ENCODE results near the gene ZNF609. TPM values are rescaled to one million over a fixed set of nuclear protein-coding genes. Genes with fewer than 3 reads are reported as not detected.

The ZNF609 gene
- total RNA-seq, 6 experiments from 2014 or later: 19.7 to 22.1 (median 20.4) TPM

DNA sequence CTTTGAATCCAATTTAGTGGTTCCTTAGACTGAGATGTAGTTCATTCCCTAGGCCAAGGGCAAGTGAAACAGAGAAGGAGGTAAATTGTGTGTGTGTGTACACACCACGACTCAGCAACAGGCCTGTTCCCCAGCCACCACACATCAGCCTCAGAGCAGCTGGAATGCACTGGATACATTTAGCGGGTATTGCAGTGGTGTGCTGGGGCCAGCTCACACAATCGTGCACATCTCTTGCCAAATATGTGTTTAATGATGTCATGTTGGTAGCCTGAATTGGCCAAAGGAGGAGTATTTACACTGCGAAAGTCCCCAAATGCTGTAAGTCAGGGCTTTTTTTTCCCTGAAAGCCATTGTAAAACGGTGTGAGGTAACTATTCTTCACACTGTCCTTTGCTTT lies 232.8 kb downstream of the ZNF609 start:
- Mint-ChIP-seq H3K4me1 (ENCODE audit: low read depth) (peaks cover 32% of the 10 kb centered on the region), H3K27me3 (ENCODE audit: insufficient read depth) (no peaks in the 10 kb centered on the region; the same call in none of the 2 replicates), H3K36me3 (ENCODE audit: low read depth) (peaks cover 12% of the 10 kb centered on the region), H3K27ac (peak overlapping the region; percentile 78), H3K9me3 (no peaks in the 10 kb centered on the region), H3K4me3 (0 out of 2 replicates have a peak overlapping the region, but pooled peaks have one; percentile 41)
- TF ChIP-seq, protein P1, sequence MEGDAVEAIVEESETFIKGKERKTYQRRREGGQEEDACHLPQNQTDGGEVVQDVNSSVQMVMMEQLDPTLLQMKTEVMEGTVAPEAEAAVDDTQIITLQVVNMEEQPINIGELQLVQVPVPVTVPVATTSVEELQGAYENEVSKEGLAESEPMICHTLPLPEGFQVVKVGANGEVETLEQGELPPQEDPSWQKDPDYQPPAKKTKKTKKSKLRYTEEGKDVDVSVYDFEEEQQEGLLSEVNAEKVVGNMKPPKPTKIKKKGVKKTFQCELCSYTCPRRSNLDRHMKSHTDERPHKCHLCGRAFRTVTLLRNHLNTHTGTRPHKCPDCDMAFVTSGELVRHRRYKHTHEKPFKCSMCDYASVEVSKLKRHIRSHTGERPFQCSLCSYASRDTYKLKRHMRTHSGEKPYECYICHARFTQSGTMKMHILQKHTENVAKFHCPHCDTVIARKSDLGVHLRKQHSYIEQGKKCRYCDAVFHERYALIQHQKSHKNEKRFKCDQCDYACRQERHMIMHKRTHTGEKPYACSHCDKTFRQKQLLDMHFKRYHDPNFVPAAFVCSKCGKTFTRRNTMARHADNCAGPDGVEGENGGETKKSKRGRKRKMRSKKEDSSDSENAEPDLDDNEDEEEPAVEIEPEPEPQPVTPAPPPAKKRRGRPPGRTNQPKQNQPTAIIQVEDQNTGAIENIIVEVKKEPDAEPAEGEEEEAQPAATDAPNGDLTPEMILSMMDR (IDR thresholded peaks at IDR 0.05): no peak
- peak; percentile 85 for DNase-seq

DNA sequence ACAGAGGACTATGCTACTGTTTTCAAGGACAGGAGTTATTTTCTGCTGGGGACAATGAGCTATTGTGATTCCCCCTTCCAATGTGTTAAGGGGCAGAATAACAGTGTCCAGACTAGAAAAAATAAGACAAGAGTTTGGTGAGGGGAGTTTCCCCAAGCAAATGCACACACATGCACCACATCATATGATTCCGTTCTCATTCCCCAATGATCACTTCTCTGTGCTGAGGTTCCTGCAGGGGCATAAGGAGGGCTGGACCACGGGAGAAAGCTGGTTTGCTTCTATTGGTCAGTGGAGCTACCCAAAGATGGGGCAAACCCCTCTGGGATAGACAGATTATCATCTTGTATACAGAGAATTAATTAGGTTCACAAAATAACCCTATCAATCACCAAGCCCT lies 234.4 kb downstream of the ZNF609 start:
- TF ChIP-seq, protein P1 (IDR thresholded peaks at IDR 0.05): no peak
- no peak overlapping the region for H3K27ac Mint-ChIP-seq
- H3K36me3 Mint-ChIP-seq (ENCODE audit: low read depth): peaks cover 12% of the 10 kb centered on the region
- DNase-seq: no peak
- H3K4me3 Mint-ChIP-seq: no peak overlapping the region
- H3K4me1 Mint-ChIP-seq (ENCODE audit: low read depth): peaks cover 49% of the 10 kb centered on the region
- no peaks in the 10 kb centered on the region; the same call in none of the 2 replicates for H3K27me3 Mint-ChIP-seq (ENCODE audit: insufficient read depth)
- H3K9me3 Mint-ChIP-seq: no peaks in the 10 kb centered on the region

DNA sequence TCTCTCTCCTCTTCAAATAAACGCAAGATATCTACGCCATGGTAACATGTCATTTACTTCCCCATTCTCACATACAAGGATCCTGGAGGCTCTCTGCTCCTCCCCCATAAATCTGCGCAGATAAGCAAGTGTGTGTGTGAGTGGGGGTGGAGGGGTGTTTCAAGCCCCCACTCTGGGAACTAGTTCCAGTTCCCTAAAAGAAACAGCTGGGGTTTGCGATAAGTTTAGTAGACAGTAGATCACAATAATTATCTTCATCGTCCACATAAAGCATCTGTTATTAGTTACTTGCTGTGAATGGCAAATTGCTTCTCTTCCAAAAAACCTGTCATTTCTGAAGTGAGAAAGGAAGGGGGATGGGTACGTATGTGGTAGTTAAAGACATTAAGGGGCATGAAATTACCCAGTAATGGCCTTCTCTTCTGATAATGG lies 235.2 kb downstream of the ZNF609 start:
- Mint-ChIP-seq H3K9me3 (no peaks in the 10 kb centered on the region), H3K4me3 (no peak overlapping the region; the same call in 1 of the 2 replicates), H3K4me1 (ENCODE audit: low read depth) (peaks cover 57% of the 10 kb centered on the region), H3K36me3 (ENCODE audit: low read depth) (peaks cover 17% of the 10 kb centered on the region), H3K27ac (peak overlapping the region; percentile 36; the same call in 1 of the 2 replicates), H3K27me3 (ENCODE audit: insufficient read depth) (no peaks in the 10 kb centered on the region; the same call in none of the 2 replicates)
- no peak for DNase-seq
- TF ChIP-seq, protein P1 (IDR thresholded peaks at IDR 0.05): no peak

DNA sequence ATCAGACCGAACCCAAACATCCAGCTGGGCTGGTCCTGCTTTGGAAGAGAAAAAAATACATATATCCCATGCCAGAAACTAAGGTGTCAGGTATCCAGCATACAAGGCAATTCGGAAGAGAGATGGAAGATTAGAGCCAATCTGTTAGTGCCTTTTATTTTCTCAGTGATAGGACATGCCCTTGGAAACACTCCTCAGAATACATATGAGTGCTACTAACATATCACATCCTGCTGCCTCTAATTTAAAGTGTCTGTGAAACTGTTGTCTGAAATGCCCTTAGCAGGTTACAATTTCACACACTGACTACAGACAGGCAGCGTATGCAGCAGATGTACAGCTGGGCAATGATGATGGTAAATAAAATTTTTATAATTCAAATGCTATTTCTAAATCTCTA lies 236.1 kb downstream of the ZNF609 start:
- Mint-ChIP-seq H3K4me3 (no peak overlapping the region), H3K27me3 (ENCODE audit: insufficient read depth) (no peaks in the 10 kb centered on the region; the same call in none of the 2 replicates), H3K36me3 (ENCODE audit: low read depth) (peaks cover 14% of the 10 kb centered on the region), H3K9me3 (no peaks in the 10 kb centered on the region), H3K27ac (no peak overlapping the region), H3K4me1 (ENCODE audit: low read depth) (peaks cover 66% of the 10 kb centered on the region)
- TF ChIP-seq, protein P1 (IDR thresholded peaks at IDR 0.05): no peak
- DNase-seq: no peak

DNA sequence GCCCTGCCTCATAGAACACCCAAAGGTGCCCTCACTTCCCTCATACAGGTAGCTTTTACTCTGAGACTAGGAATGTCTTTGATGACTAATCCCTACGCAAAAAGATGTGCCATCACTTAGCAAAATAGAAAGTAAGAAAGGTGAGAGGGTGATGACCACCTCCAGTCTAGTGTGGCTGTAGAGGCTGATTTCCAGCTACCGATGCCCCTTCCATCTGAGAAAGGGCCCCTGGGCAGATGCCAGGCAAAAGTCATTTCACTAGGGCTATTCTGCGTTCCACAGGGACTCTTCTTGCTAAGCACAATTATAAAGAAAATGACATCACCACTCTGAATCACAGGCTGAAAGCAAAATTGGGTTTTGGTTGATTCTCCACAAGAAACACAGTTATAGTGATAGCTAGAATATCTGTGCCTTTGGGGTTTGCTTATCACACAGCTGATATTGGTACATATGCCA lies 237.6 kb downstream of the ZNF609 start:
- Mint-ChIP-seq H3K27me3 (ENCODE audit: insufficient read depth) (no peaks in the 10 kb centered on the region; the same call in none of the 2 replicates), H3K36me3 (ENCODE audit: low read depth) (peaks cover 14% of the 10 kb centered on the region), H3K4me3 (no peak overlapping the region), H3K9me3 (no peaks in the 10 kb centered on the region), H3K4me1 (ENCODE audit: low read depth) (peaks cover 69% of the 10 kb centered on the region), H3K27ac (peak overlapping the region; percentile 59)
- TF ChIP-seq, protein P1 (IDR thresholded peaks at IDR 0.05): no peak
- DNase-seq: no peak

Measured in HFFc6 (cell line).